NCI-H1105 treated with DMSO at 0.1 percent for 48 hours (cell line): ENCODE data around the gene GSTA1.
"Not testable (repeated sequence)": the region's sequence is repeated elsewhere in the genome, so short reads cannot be mapped to it uniquely, and the experiment has no call there.

Source experiments
- DNase-seq: peaks from one replicate; lab custom pipeline; 2025; lab: John Stamatoyannopoulos, UW

Gene GSTA1

DNA sequence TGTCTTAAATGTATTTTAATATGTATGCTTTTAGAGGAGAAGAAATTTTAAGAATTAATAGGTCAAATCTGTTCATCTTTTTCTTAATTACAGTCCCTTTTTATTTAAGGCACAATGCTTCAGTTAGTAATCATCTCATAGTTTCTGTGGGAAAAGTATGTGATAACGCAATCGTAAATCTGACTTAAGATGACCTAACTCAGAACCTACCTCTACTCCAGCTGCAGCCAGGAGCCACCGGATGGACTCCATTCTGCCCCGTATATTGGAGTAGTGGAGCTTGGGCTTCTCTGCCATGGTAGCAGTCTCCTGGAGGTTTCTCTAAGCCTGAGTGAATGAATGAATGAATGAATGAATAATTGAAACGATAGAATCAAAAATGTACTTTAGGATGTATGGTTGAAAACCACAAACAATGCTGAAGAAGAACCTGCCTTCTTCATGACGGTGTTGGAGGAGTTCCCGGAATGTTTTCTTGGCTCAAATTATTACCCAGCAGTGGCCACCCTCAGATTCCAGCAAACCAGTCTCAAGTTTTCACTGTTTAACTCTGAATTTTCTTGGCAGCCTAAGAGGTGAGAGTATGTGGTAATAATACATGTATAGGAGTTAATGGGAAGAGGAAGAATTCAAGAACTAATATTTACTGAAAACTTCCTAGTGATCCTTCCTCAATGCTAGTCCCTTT is 45.8 kb downstream of the GSTA1 start:
- not testable (repeated sequence) for DNase-seq

DNA sequence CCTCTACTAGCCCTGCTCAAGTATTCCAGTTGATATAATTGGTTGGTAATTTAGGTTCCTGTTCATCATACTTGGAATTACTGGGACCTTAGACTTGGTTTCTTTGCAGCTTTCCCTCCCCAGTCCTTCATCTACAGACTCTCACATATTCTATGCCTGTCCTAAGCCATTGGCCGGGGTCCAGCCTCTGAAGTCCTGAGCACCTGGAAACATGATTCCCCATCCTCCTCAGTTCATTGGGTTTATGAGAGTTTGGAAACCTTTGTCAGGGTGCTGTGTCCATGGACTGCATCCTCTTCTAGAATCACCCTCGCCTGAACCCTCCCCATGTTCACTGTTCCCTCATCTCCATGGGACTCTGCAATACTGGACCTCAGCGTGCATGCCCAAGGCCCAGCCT is 49.2 kb downstream of the GSTA1 start:
- no peak for DNase-seq

DNA sequence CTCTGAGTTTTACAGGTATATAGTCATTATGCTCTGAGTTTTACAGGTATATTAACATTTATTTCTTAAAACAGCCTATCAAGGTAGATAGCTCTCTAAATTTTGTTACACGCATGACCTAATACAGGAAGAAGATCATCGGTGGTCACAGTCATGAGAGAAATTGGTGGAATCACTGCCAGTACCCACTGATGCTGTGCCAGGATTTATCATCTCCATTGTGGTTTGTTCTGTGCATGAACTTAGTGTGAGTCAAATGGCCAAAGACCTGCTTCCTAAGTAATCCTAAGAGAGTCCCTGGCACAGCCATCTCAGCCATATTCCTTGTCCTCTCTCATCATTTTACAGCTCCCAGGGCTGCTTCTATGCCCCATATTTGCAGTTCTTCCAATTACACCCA is 50.5 kb downstream of the GSTA1 start:
- DNase-seq = not testable (repeated sequence)

DNA sequence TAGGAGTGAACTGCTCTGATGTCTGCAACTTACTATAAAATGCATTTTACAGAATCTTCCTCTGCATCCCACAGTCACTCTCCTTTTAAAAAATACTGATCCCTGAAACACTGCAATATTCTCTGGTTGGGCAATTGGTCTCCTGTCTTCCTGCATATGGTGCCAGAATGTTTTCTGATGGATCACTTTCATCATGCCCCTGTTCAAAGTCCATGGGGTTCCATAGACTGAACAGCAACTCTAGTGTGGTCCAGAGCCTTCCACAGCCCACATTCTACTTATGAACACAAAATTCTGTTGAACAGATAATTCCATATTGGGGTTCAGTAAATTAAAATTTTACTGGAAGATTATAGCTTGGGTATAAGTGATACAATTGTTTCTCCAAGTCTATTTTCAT is 51.3 kb downstream of the GSTA1 start:
- DNase-seq = no peak

DNA sequence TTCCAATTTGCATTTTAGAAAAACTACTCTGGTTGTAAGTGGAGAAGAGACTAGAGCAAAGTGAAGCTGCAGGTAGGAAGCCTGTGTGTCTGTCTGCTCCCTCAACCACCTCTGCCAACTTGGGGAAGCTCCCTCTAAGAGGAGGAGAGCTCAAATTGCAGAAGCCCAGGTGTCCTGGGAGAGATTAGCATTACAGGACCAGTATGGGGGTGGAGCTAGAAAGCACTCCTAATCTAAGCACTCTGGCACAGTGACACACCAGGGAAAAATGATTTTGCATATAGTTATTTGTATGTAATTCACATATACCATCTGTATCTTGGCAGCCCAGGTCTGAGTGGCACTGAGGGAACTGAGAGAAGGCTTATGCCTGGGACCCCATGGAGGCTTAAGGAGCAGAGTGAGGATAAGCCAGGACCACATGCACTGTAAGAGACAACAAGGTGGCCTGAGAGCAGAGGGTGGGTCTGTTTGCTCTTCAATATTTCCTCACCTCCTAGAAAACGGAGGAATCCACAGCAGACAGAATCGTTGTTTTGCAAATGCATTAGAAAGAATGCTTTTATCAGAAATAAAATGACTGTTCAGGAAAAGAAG is 54.0 kb downstream of the GSTA1 start:
- no peak for DNase-seq

DNA sequence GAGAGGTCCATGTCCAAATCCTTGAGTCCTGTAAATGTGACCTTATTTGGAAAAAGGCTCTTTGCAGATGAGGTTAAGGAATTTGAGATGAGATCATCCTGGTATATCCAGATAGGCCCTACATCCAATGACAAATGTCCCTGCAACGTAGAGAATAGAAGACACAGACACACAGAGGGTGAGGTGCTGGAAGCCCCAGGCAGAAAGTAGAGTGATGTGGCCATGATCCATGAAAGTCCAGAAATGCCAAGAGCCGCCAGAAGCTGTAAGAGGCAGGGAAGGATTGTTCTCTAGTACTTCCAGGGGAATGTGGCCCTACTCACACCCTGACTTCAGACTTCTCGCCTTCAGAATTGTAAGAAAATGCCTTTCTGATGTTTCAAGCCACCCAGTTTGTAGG is 56.3 kb downstream of the GSTA1 start:
- not testable (repeated sequence) for DNase-seq

DNA sequence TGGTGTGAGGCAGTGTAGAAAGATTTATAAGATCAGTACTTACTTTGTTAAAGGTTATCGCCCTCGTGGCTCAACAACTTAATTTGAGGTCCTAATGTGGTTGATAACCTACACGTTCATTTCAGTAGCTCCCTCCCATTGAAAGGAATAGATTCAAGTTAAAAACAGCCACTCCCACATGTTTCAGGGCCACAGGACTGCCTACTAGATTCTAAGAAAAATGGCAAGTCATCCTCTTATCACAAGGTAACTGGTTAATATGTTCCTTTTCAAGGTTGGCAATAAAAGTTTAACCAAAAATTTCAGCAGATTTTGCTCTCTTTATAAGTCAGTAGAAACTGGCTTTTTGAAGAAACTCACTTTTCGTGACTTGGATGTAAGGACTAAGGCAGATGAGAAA is 57.4 kb downstream of the GSTA1 start:
- no peak for DNase-seq

DNA sequence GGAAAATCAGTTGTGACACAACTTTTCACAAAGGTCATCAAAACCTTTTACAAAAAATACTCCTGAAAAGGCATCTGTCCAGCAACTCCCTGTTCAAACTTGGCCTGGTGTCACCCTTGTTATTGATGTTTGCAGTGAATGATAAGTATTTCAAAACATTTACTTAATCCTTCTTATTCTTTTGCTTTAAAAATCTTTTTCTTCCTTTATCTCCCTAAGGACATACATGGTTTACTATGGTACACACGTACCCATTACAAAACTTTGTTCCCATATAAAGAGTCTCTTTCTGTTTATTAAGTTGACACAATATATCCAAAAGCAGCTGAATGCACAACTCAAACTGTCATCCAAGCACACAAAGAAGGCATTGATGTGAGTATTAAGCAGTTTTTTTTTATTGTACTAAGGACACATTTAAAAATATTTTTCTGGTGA is 57.8 kb downstream of the GSTA1 start:
- DNase-seq = no peak

DNA sequence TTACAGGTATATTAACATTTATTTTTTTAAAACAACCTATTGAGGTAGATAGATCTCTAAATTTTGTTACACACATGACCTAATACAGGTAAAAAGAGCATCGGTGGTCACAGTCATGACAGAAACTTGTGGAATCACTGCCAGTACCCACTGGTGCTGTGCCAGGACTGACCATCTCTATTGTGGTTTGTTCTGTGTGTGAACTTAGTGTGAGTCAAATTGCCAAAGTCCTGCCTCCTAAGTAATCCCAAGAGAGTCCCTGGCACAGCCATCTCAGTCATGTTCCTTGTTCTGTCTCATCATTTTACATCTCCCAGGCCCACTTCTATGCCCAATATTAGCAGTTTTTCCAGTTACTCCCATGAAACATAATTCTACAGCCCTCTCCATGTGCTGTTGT is 61.7 kb downstream of the GSTA1 start:
- no peak for DNase-seq
